Kasumi-1 (cell line): ENCODE data around the gene EPS15.
"Not testable (repeated sequence)": the region's sequence is repeated elsewhere in the genome, so short reads cannot be mapped to it uniquely, and the experiment has no call there.

Experiments
- DNase-seq, 2 experiments: peaks; one replicate each; lab custom pipeline; 2025; lab: John Stamatoyannopoulos, UW

Gene EPS15

DNA sequence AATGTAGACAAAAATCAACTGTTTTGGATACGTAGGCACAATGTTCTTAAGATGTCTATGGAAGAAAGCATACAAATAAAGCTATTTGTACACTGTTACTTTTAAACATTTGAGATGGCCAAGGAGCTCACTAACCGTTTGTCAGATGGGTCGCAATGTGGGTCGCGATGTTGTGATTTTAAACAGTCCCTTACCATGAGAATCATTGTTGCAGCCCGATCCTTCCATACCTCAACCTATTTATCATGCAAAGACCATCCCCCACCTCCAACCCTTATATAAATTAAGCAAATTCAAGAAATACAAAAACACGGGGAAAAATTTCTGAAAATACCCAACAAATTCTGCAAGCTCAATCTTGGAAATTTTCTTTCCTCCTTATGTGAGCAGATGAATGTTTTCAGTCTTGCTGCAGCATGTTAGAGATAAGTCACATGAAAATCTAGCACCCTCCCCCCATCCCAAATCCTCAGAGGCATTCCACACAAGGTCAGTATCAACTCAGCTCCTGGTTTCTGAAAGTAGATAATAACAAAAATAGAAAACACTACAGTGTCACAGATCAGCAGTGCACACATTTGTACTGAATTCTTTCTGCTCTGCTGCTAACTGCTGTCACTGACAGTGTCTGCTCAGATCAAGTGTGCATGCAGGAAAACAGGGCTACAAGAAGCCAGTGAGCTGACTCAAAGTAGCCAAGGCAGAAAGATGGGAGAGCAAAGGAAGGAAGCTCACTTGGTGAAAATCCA, 95.8 kb downstream of the EPS15 start:
- DNase-seq, result peak in 1 of 2 experiments; percentile 19

DNA sequence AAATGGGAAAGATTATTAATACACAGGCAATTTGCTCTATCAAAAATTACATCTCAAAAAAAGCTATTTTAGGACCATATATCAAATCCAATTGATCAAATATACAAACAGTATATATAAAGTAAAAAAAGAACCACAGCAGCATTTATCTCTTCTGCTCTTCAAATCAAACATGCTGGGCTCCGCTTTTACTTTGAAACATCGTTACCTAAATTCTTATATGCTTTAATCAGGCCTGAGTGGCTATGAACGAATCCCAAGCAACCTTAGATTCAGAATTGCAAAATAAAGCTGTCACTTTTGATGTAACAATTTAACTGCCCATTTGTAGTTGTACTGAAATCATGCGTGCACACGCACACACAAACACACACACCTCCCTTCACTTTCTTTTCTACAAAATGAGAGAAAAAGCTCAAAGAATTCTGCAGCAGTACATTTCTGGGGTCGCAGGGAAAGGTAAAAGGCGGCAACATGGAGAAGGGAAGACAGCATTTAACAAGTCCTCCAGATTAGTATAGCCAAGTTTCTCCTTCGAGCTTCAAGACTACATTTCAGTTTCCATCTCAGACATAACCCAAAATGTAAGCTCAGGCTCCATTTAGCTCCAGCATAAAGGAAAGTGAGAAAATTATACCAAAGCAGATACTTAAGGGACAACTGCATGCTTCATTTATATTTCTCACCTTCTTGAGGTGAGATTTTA, 96.5 kb downstream of the EPS15 start:
- no peak for DNase-seq

DNA sequence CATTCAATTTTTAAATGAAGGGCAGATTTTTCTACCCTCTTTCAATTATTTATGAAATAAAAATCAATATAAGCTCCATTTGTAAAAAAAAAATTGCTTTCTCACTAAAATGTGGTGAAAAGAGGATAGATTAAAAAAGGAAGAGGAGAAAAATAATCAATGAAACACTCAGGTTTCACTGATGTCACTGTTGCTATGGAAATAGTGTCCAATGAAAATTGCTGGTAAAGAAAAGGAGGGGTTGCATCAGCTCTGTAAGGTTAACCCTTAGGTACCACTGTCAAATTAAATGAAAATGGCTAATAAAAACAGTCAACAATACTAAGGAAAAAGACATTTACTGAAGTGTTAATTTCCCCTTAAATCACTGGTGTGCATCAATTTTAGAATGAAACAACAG, 97.1 kb downstream of the EPS15 start:
- DNase-seq, result peak; percentile 56 to 62

DNA sequence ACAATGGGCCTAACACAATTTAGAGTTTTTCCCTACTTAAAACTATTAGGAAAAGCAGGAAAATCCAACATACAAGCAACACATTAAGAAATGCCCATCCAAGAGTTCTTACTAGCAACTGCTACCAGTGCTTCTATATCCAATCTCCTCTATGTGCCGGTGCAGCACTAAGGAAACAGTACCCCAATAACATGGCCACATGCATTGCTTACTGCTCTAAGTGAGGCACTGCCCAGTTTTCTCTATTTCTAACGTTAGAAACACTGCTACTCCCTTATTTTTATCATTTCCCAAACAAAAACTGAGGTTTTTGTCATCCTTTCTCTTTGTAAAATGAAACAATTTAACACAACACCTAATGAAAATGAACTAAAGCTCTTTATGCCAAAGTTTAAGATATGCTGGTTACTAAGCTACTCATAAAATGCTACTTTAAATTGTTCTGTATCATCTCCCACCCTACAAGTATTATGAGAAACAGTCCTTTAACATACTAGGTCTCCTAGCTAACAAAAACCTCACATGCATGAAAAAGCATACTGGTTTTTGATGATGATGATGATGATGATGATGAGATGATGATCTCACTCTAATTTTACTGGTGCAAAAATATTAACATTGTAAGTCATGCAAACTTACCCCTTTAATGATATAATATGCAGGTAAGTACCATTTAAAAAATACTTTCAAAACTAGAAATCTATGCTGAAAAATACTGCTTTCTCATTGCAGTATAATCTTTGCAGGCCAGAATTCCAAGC, 98.0 kb downstream of the EPS15 start:
- DNase-seq, result no peak

DNA sequence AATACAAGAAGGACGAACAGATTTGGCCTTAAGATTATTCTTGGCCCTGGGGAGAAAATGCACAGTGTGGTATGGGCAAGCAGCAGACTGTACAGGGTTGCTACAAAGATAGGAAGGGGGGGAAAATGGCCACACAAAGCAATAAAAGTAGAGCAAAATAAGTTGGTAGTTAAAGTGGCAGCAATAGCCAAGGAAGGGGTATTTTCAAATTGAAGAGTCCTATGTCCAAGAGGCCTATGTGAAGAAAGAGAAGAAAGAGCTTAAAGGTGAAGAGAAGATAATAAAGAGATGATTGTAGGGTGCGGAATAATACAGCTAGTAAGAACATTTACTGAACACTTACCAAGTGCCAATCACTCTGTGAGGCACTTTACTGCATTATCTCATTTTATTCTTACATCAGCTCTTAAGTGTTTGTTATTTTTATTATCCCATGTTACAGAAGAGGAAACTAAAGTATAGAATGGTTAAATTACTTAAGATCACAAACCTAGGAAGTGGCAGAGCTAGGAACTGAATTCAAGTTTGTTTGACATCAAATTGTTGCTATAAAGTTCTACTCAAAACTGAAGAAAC, 100.6 kb downstream of the EPS15 start:
- DNase-seq, result no peak

DNA sequence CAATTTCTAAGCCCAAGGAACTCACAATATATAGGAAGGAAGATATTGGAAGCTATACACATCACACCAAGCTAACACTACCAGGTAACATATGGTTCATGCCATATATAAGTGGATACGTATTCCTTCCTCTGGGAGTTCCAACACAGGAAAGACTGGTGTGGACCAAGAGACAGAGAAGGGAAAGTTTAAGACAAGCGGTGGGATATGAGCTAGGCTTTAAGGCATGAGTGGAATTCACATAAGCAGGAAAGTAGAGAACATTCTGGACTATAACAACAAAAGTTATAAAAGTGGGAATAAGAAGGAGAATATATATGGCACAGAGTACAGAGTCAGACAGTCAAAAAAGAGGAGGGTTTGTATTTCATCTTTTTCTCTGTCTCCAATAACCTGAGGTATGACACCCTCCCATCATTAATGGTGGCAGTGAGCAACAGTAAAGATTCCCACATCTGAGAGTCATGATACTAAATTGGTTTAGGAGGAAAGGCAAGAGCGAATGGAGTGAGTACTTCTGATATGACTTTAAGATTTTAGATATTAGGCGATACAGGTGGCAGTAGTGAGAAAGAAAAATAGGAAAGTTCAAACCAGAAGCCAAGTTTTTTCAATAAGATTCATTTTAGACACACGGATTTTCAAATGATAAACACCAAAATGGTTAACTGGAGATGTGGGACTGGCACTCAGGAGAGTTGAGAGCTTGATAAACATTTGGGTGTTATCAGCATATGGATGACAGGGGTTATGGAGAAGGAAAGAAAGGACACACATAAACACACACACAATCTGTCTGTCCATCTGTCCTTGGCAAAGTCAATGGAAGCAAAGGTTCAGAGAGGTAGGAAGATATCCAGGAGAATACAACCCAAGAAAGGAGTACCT, 101.3 kb downstream of the EPS15 start:
- DNase-seq, result no peak

DNA sequence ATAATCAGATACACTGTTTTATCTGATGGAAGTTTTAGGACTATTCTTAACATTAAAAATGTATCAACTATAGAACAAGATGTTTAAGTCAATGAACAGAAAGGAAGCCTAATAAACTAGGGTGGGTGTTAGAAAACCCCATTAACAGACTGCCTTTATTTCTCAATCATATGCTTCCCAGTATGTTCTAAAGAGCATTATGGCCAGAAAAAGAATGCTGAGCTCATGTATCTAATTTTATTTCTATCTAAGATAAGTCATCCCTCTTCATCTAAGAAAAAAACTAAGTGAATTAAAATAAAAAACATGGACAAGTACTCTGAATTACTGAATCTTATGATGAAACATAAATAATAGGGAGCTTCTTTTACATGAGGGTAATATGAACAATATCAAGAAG, 102.2 kb downstream of the EPS15 start:
- DNase-seq, result no peak

DNA sequence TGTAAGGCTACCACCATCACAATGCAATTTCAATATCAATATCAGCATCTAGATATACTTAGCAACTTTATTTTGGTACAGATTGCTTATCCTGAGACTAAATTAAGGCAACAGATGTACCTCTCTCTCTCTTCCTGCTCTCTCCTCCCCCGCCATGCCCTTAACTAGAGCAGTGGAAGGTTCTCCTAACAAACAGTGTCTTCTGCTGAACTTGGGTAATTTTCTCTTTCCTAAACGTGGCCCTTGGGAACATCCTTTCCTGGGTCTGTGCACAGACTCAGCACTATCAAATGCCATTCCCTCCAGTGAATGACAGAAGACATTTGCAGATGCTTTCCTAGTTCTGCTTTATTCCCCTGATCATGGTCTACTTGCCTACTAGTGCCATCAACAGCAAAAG, 103.1 kb downstream of the EPS15 start:
- DNase-seq, result peak in 1 of 2 experiments; percentile 4

DNA sequence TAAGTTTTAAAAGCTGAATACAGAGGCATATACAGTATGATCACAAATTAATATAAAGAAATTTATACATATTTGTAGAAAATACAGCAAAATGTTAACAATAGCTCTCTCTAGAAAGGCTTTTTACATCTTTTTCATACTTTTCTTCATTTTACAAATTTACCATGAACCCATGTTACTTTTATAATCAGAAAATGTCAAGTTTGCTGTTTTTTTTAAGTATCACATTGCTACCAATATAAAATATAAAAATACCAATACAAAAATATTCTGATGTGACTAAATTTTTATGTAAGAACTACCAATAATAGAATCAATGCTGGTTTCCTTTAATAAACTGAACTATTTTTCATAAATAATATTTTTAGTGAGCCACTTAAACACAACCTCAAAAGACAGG, 104.3 kb downstream of the EPS15 start:
- DNase-seq, result no peak

DNA sequence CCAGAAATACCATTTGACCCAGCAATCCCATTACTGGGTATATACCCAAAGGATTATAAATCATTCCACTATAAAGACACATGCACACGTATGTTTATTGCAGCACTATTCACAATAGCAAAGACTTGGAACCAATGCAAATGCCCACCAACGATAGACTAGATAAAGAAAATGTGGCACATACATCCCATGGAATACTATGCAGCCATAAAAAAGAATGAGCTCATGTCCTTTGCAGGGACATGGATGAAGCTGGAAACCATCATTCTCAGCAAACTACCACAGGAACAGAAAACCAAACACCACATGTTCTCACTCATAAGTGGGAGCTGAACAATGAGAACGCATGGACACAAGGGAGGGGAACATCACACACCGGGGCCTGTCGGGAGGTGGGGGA, 107.2 kb downstream of the EPS15 start:
- not testable (repeated sequence) for DNase-seq

DNA sequence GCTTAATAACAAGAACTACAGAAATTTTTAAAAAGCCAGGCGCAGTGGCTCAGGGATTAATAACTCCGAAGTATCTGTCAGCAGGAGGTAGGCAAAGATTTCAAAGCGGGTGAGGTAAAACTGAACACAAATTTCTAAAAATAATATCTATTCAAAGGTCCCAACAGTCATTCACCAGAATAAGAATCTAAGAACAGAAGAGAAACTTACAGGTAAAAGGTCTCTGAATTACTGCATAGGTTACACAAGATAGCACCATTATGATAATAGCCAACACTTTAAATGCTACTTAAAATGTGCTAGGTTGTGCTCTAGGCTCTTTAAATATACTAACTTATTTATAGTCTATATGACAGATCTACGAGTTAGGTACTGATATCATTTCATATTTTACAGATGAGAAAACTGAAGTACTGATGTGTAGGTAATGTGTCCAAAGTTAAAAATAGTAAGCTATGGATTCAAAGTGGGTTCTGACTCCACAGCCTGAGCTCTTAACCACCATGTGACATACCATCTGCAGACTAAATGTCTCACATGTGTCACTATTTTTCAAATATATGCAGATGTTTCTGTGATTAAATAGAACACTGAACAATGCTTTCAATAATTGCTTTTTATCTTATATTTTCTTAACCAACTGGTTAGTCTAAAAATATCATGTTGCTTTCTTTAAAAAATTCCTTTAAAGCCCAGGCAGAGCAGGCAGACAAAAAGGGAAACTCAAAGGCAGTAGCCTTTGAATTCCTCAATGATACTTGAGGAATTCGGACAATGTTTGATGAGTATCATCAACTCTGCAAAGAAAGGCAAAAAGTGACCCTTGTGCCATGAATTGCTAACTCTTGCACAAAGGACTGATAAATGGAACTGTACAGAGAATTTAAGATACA, 108.3 kb downstream of the EPS15 start:
- DNase-seq, result no peak

DNA sequence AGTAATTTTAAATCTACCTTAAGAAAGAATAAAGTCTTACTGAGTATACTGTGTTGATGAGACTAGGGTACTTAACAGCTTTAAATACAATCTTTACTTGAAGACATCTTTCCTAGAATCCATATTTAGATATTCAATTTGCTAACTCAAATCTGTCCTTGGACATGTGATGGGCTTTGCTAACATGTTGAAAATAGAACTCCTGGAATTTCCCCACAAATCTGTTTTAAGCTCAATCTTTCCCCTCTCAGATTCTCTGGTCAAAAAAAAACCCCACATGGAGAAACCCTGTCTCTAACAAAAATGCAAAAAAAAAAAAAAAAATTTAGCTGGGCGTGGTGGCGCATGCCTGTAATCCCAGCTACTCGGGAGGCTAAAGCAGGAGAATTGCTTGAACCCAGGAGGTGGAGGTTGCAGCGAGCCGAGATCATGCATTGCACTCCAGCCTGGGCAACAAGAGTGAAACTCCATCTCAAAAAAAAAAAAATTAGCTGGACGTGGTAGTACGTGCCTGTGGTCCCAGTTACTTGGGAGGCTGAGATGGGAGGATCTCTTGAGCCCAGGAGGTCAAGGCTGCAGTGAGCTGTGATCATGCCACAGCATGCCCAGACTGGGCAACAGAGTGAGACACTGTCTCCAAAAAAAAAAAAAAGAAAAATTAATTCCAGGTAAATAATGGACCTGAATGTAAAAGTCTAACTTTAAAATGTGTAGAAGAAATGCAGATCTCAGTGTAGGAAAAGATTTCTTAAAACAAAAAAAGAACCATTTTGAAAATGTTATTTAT, 109.1 kb downstream of the EPS15 start:
- DNase-seq, result not testable (repeated sequence)

DNA sequence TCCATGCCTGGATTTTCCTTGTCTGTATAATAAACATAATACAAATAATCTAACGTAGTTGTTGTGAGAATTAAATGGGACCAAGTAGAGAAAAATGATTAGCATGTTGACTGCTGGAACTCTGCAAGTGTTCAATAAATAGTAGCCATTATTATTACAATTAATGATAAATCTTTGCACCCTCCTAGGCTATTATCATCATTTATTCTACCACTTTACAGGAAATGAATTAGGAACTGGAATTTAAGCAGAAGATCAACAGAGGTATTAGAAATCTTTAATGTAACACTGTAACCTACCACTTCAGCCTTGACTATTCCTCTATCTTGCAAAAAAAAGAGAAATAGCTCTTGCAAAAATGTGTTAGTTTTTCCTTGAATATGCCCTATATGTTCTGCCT, 126.8 kb downstream of the EPS15 start:
- no peak for DNase-seq

DNA sequence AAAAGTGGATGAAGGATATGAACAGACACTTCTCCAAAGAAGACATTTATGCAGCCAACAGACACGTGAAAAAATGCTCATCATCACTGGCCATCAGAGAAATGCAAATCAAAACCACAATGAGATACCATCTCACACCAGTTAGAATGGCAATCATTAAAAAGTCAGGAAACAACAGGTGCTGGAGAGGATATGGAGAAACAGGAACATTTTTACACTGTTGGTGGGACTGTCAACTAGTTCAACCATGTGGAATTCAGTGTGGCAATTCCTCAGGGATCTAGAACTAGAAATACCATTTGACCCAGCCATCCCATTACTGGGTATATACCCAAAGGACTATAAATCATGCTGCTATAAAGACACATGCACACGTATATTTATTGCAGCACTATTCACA, 128.4 kb downstream of the EPS15 start:
- DNase-seq, result not testable (repeated sequence)

DNA sequence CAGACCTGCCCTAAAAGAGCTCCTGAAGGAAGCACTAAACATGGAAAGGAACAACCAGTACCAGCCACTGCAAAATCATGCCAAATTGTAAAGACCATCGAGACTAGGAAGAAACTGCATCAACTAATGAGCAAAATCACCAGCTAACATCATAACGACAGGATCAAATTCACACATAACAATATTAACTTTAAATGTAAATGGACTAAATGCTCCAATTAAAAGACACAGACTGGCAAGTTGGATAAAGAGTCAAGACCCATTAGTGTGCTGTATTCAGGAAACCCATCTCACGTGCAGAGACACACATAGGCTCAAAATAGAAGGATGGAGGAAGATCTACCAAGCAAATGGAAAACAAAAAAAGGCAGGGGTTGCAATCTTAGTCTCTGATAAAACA, 131.8 kb downstream of the EPS15 start:
- DNase-seq, result not testable (repeated sequence)

DNA sequence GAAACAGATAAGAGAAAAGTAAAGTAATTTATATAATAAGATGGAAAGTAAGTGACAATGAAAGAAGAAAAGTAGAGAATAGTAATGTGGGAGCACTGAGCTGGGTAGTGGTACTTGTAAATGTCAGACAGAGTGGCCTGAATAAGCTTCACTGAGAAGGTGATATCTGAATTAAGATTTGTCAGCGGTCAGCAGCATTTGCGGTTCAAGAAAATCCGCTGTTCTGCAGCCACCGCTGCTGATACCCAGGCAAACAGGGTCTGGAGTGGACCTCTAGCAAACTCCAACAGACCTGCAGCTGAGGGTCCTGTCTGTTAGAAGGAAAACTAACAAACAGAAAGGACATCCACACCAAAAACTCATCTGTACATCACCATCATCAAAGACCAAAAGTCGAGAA, 132.8 kb downstream of the EPS15 start:
- DNase-seq, result not testable (repeated sequence)

DNA sequence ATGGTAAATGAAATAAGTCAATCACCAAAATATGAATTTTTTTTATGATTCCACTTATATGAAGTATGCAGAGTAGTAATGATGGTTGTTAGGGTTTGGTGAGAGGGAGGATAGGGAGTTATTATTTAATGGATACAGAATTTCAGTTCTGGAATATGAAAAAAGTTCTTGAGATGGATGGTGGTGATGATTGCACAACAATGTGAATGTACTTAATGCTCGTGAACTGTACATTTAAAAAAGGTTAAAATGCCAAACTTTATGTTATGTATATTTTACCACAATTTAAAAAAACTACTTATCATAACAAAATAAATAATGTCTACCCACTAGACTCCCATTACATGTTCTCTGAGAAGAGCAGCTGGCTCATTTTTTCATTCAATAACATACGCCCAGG, 133.3 kb downstream of the EPS15 start:
- DNase-seq, result no peak

DNA sequence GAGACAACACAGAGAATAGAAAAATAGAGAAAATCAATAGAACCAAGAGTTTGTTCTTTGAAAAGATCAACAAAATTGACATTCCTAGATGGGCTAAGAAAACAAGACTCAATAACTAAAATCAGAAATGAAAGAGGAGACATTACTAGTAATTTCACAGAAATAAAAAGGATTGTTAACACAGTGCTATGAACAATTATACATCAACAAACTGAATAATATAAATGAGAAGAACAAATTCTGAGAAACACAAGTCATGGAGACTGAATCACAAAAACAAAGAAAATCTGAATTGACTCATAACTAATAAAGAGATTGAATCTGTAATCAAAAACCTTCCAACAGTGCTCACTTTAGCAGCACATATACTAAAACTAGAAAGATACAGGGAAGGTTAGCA, 137.1 kb downstream of the EPS15 start:
- no peak for DNase-seq

DNA sequence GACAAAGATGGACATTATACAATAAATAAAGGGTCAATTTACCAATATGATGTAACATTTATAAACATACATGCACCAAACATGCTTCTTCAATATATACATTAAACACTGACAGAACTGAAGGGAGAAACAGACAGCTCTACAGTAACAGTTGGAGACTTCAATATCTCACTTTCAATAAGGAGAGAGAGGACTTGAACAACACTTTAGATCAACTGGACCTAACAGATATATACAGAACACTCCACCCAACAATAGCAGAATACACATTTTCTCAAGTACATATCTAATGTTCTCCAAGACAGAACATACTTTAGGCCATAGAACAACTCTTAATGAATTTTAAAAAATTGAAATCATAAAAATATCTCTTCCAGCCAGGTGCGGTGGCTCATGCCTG, 138.1 kb downstream of the EPS15 start:
- DNase-seq, result no peak

DNA sequence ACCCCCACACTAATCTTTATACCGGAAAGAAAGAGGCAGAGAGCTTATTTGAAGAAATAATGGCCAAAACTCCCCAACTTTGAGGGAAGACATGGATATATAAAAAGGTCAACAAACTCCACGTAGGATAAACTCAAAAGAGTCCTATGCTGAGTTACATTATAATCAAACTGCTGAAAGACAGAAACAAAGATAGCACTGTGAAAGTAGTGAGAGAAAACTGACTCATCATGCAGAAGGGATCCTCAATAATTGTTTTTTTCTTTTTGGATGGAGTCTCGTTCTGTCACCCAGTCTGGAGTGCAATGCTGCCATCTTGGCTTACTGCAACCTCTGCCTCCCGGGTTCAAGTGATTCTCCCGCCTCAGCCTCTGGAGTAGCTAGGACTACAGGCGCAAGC, 140.2 kb downstream of the EPS15 start:
- DNase-seq, result no peak
